Caco-2 (cell line): ENCODE data around the gene ENTPD1. TPM values are rescaled to one million over a fixed set of nuclear protein-coding genes. Genes with fewer than 3 reads are reported as not detected.

Experiments
- BruUV-seq: library from RNA; stranded (reverse); fragments of 400-500 nt; replicated peaks from 2 replicates; lab custom pipeline; 2021; lab: Mats Ljungman, UMichigan
- CTCF ChIA-PET: fragments of 300-600 bp; sonication (Branson Sonifier 250); formaldehyde crosslinking; loops from one replicate; lab custom pipeline; 2022; ENCODE audit warnings: antibody characterized with exemption; lab: Charles Lee
- POLR2A ChIA-PET: fragments of 300-600 bp; sonication (Branson Sonifier 250); formaldehyde crosslinking; loops from one replicate; lab custom pipeline; 2022; ENCODE audit warnings: antibody characterized with exemption; lab: Charles Lee
- DNase-seq, 2 experiments: peaks; one replicate each; pipeline versions ENCODE4 v3.0.0 to v3.0.0-alpha.2; 2020 to 2022
- H3K27me3 ChIP-seq: replicated peaks from 2 replicates; pipeline ENCODE4 v1.6.0; 2011; ENCODE audit warnings: low read length; ENCODE audit not compliant: control insufficient read depth, insufficient read depth
- H3K36me3 ChIP-seq: 2 replicates; pipeline ENCODE4 v1.5.1; 2011; ENCODE audit warnings: low read length; ENCODE audit not compliant: control insufficient read depth, insufficient read depth
- H3K4me1 ChIP-seq: fragments of 250-450 bp; sonication (Bioruptor Pico); 2 replicates; pipeline ENCODE4 v1.5.1; 2020; ENCODE audit warnings: mild to moderate bottlenecking
- H3K4me3 ChIP-seq: 2 replicates; pipeline ENCODE4 v1.5.1; 2011; ENCODE audit warnings: low read depth, mild to moderate bottlenecking, control low read depth, low read length
- H3K9me3 ChIP-seq: fragments of 250-450 bp; sonication (Bioruptor Pico); 2 replicates; pipeline ENCODE4 v1.5.1; 2020; ENCODE audit warnings: mild to moderate bottlenecking, moderate library complexity
- H3K27ac Mint-ChIP-seq: one replicate; pipeline ENCODE4 v1.8.0; 2022; ENCODE audit warnings: mixed read lengths; ENCODE audit not compliant: unreplicated experiment
- H3K27me3 Mint-ChIP-seq: one replicate; pipeline ENCODE4 v1.8.0; 2022; ENCODE audit warnings: mixed read lengths; ENCODE audit not compliant: insufficient read depth, unreplicated experiment
- H3K36me3 Mint-ChIP-seq: one replicate; pipeline ENCODE4 v1.8.0; 2022; ENCODE audit warnings: mild to moderate bottlenecking, mixed read lengths; ENCODE audit not compliant: insufficient read depth, unreplicated experiment
- H3K4me1 Mint-ChIP-seq: one replicate; pipeline ENCODE4 v1.8.0; 2022; ENCODE audit warnings: low read depth, mixed read lengths; ENCODE audit not compliant: unreplicated experiment
- H3K4me3 Mint-ChIP-seq: one replicate; pipeline ENCODE4 v1.8.0; 2022; ENCODE audit warnings: mild to moderate bottlenecking, moderate library complexity, mixed read lengths; ENCODE audit not compliant: unreplicated experiment
- H3K9me3 Mint-ChIP-seq: one replicate; pipeline ENCODE4 v1.8.0; 2022; ENCODE audit warnings: mixed read lengths; ENCODE audit not compliant: unreplicated experiment
- CTCF ChIP-seq, 2 experiments: fragments of 200-600 bp in 1 of 2; IDR thresholded peaks; 1 replicate in 1 of 2; 2 replicates in 1 of 2; pipeline versions ENCODE4 v1.5.1 to v1.8.0; 2011 to 2022; ENCODE audit warnings: antibody characterized with exemption in 1 of 2, control low read depth in 1 of 2, inconsistent platforms in 1 of 2, low read depth in 1 of 2, low read length in 1 of 2, mild to moderate bottlenecking in 1 of 2, moderate library complexity in 1 of 2; ENCODE audit not compliant: insufficient read depth in 1 of 2, severe bottlenecking in 1 of 2, unreplicated experiment in 1 of 2
- intact Hi-C: fragments of 100-400 bp; cut with micrococcal nuclease; formaldehyde crosslinking; loops from one replicate; pipeline ENCODE4 v1.10.0; 2022; ENCODE audit not compliant: unreplicated experiment
- total RNA-seq: library from RNA; stranded (reverse); gene quantifications from 2 replicates; pipeline ENCODE4 v1.2.3, GENCODE V29; 2022

Gene ENTPD1
- total RNA-seq, 1 experiment from 2014 or later: 2.2 TPM

- intact Hi-C loops: no loop called here
- H3K4me3 Mint-ChIP-seq: no peak overlapping the region
- no peak overlapping the region for H3K27ac Mint-ChIP-seq
- Histone ChIP-seq H3K27me3 (no peaks in the 10 kb centered on the region), H3K4me3 (no peak overlapping the region), H3K36me3 (no peaks in the 10 kb centered on the region), H3K4me1 (no peaks in the 10 kb centered on the region), H3K9me3 (no peaks in the 10 kb centered on the region)
- no peak for DNase-seq
- ChIA-PET CTCF (interaction anchor here (4.0 kb wide), 1 partner anchor 155 kb away, joined by 11 read pairs; the partner anchor contains the start of gene TCTN3), POLR2A (no interaction called here)
- H3K4me1 Mint-ChIP-seq: no peaks in the 10 kb centered on the region
- no peak for TF ChIP-seq CTCF (IDR thresholded peaks at IDR 0.05; ENCODE audit: insufficient read depth in 1 of 2, low read depth in 1 of 2, low read length in 1 of 2, severe bottlenecking in 1 of 2, unreplicated experiment in 1 of 2)
- no peaks in the 10 kb centered on the region for H3K9me3 Mint-ChIP-seq
- H3K27me3 Mint-ChIP-seq: no peaks in the 10 kb centered on the region
- H3K36me3 Mint-ChIP-seq: no peaks in the 10 kb centered on the region
- BruUV-seq: no TSS peak
Measured at GRCh38 chr10:95848841-95849240, 92.9 kb downstream of the ENTPD1 start.

GRCh38 chr10:95850791-95851190, 94.8 kb downstream of the ENTPD1 start:
- H3K27me3 Mint-ChIP-seq: peaks cover under 1% of the 10 kb centered on the region
- ChIA-PET CTCF (interaction anchor here (4.0 kb wide), 1 partner anchor 157 kb away, joined by 11 read pairs; the partner anchor contains the start of gene TCTN3), POLR2A (no interaction called here)
- no peaks in the 10 kb centered on the region for H3K36me3 ChIP-seq
- H3K4me1 ChIP-seq: no peaks in the 10 kb centered on the region
- no peaks in the 10 kb centered on the region for H3K4me1 Mint-ChIP-seq
- no peak for TF ChIP-seq CTCF (IDR thresholded peaks at IDR 0.05; ENCODE audit: insufficient read depth in 1 of 2, low read depth in 1 of 2, low read length in 1 of 2, severe bottlenecking in 1 of 2, unreplicated experiment in 1 of 2)
- H3K4me3 Mint-ChIP-seq: no peak overlapping the region
- no peaks in the 10 kb centered on the region for H3K9me3 ChIP-seq
- H3K9me3 Mint-ChIP-seq: peaks cover 3% of the 10 kb centered on the region
- BruUV-seq: no TSS peak
- H3K4me3 ChIP-seq: no peak overlapping the region
- no peak overlapping the region for H3K27ac Mint-ChIP-seq
- intact Hi-C loops: no loop called here
- H3K36me3 Mint-ChIP-seq: no peaks in the 10 kb centered on the region
- no peak for DNase-seq
- H3K27me3 ChIP-seq: no peaks in the 10 kb centered on the region

- peaks cover 10% of the 10 kb centered on the region for H3K9me3 Mint-ChIP-seq
- no TSS peak for BruUV-seq
- no peak overlapping the region for H3K4me3 ChIP-seq
- H3K27ac Mint-ChIP-seq: no peak overlapping the region
- H3K36me3 Mint-ChIP-seq: no peaks in the 10 kb centered on the region
- intact Hi-C loops: no loop called here
- H3K27me3 ChIP-seq: no peaks in the 10 kb centered on the region
- peaks cover 1% of the 10 kb centered on the region for H3K4me1 Mint-ChIP-seq
- no peak overlapping the region for H3K4me3 Mint-ChIP-seq
- peaks cover 5% of the 10 kb centered on the region for H3K27me3 Mint-ChIP-seq
- peaks cover under 1% of the 10 kb centered on the region; the same call in 1 of the 2 replicates for H3K4me1 ChIP-seq
- ChIA-PET POLR2A (no interaction called here), CTCF (interaction anchor here (2.4 kb wide), 1 partner anchor 167 kb away, joined by 8 read pairs; the partner anchor contains the start of gene TCTN3)
- TF ChIP-seq CTCF (IDR thresholded peaks at IDR 0.05; ENCODE audit: insufficient read depth in 1 of 2, low read depth in 1 of 2, low read length in 1 of 2, severe bottlenecking in 1 of 2, unreplicated experiment in 1 of 2): no peak
- no peaks in the 10 kb centered on the region for H3K9me3 ChIP-seq
- DNase-seq: no peak
- no peaks in the 10 kb centered on the region for H3K36me3 ChIP-seq
Measured at GRCh38 chr10:95860166-95860940, 104.4 kb downstream of the ENTPD1 start.
